Testis (tissue), 3 donors: ENCODE data around the gene UBE2K. TPM values are rescaled to one million over a fixed set of nuclear protein-coding genes. Genes with fewer than 3 reads are reported as not detected.
"Not testable (repeated sequence)": the region's sequence is repeated elsewhere in the genome, so short reads cannot be mapped to it uniquely, and the experiment has no call there.

Experiments used
- DNase-seq: peaks from one replicate; pipeline ENCODE4 v3.0.0-alpha.2; 2019
- H3K27ac ChIP-seq, 2 donors: fragments of 200-600 bp; sonication (generic); one replicate each; pipeline ENCODE4 v1.5.1; 2019
- H3K27me3 ChIP-seq: fragments of 200-600 bp; sonication (generic); one replicate; pipeline ENCODE4 v1.5.1; 2019
- H3K36me3 ChIP-seq: fragments of 200-600 bp; sonication (generic); one replicate; pipeline ENCODE4 v1.5.1; 2017; ENCODE audit warnings: low read depth; ENCODE audit errors: missing control alignments
- H3K4me1 ChIP-seq: fragments of 200-600 bp; sonication (generic); one replicate; pipeline ENCODE4 v1.5.1; 2019
- H3K4me3 ChIP-seq, 2 donors: fragments of 200-600 bp; sonication (generic); one replicate each; pipeline ENCODE4 v1.5.1; 2017 to 2019
- H3K9me3 ChIP-seq: fragments of 200-600 bp; sonication (generic); one replicate; pipeline ENCODE4 v1.5.1; 2017
- CTCF ChIP-seq, 3 experiments: fragments of 450-650 bp in 2 of 3; fragments of 200-600 bp in 1 of 3; sonication (generic) in 1 of 3; IDR thresholded peaks; one replicate each; pipeline ENCODE4 v1.5.1; 2016 to 2019; ENCODE audit warnings: antibody characterized with exemption in 3 of 3, mild to moderate bottlenecking in 2 of 3, moderate library complexity in 1 of 3
- POLR2A ChIP-seq: fragments of 450-650 bp; IDR thresholded peaks from one replicate; pipeline ENCODE4 v1.6.1; 2017; ENCODE audit warnings: antibody characterized with exemption, mild to moderate bottlenecking, moderate library complexity
- WGBS, 2 donors: methylation state at CpG; one replicate each; pipeline ENCODE4 v1.1.5; 2018; 5-methylcytosine and 5-hydroxymethylcytosine counted together
- intact Hi-C: fragments of 100-400 bp; cut with DNase I; formaldehyde crosslinking; loops from one replicate; pipeline ENCODE4 v1.15.1; 2023; ENCODE audit warnings: low total_unique reads
- polyA plus RNA-seq: library from polyadenylated mRNA; stranded (reverse); fragments of 350-450 nt; fragmentation: Illumina TruSeq; extraction: RNeasy Lipid Tissue Mini Kit (QIAGEN cat#74804); gene quantifications from one replicate; pipeline ENCODE4 v1.2.3, GENCODE V29; 2014; ENCODE audit warnings: low read depth, low replicate concordance; ENCODE audit not compliant: insufficient read depth
- total RNA-seq, 2 donors: library from RNA; depleted of rRNA; stranded (reverse); fragments of >200 nt; gene quantifications; one replicate each; pipeline ENCODE4 v1.2.3, GENCODE V29; 2016

UBE2K gene
- total and polyA plus RNA-seq, 3 donors from 2014 or later: 23.0 to 81.8 (median 24.3) TPM

DNA sequence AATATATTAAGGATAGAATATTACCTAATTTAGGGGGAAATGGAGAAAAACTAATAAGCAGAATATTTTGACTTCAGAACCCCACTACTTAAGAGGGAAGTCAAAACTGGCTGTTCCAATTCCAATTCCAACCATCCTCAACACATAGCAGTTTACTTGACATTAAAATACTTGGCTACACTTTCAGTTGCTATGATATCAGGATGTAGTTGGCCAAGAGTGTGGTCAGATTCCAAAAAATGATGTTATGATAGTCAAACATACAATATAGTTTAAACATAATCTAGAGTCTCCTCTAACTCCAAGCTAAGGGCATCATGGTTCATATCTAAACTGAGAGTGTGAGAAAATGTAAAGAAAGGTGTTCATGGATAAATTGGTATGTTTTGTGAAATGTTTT lies 42.7 kb upstream of the UBE2K start:
- intact Hi-C loops: no loop called here

DNA sequence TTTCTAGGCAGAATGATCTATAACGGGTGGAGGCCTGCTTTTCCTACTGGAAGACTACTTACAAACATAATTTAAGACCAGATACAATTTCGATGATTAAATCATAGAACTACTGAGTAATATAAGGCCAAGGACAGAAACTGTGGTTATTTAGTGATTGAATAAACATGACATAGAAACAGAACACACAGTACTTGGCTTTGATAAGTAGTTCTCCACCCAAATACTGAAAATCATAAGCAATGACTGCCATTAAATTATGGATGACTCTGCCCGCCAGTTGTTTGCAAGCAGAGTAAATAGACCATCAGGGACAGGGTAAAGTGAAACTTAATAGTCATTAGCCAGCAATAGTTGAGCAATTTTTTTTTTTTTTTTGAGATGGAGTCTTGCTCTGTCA lies 42.1 kb upstream of the UBE2K start:
- intact Hi-C loops: no loop called here
- H3K27ac ChIP-seq: peak overlapping the region in 1 of 2 donors; percentile 46

More for the DNA sequence above, 42.7 kb upstream of the UBE2K start:
- H3K36me3 ChIP-seq: no peaks in the 10 kb centered on the region
- H3K4me1 ChIP-seq: no peaks in the 10 kb centered on the region
- H3K27ac ChIP-seq: peak overlapping the region; percentile 39 to 46
- DNase-seq: no peak
- H3K27me3 ChIP-seq: no peaks in the 10 kb centered on the region
- H3K4me3 ChIP-seq: no peak overlapping the region
- no peaks in the 10 kb centered on the region for H3K9me3 ChIP-seq
- no peak for TF ChIP-seq CTCF (IDR thresholded peaks at IDR 0.05)
- no peak for TF ChIP-seq POLR2A

DNA sequence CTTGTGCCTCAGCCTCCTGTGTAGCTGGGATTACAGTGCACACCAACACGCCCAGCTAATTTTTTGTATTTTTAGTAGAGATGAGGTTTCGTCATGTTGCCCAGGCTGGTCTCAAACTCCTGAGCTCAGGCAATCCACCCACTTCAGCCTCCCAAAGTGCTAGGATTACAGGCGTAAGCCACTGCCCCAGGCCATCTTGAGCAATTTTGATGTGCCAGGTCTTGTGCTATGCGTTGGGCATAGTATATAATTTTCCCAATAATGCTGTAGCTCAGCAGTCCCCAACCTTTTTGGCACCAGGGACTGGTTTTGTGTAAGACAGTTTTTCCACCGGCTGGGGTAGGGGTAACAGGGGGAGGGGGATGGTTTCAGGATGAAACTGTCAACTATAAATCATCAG lies 41.3 kb upstream of the UBE2K start:
- H3K4me3 ChIP-seq, DNase-seq, H3K9me3 ChIP-seq, intact Hi-C loops, H3K36me3 ChIP-seq, H3K27me3 ChIP-seq, H3K4me1 ChIP-seq, H3K27ac ChIP-seq: not testable (repeated sequence)
- 96 to 98% methylated on average over 5 of the region's 5 CpGs for WGBS, 2 donors

More for the DNA sequence above, 42.1 kb upstream of the UBE2K start:
- Histone ChIP-seq H3K9me3 (no peaks in the 10 kb centered on the region), H3K36me3 (no peaks in the 10 kb centered on the region), H3K4me3 (no peak overlapping the region), H3K4me1 (no peaks in the 10 kb centered on the region), H3K27me3 (no peaks in the 10 kb centered on the region)
- 55 to 58% methylated on average over 3 of the region's 3 CpGs for WGBS, 2 donors
- peak; percentile 35 for DNase-seq
- TF ChIP-seq CTCF (IDR thresholded peaks at IDR 0.05): no peak
- no peak for TF ChIP-seq POLR2A

- H3K4me3 ChIP-seq: no peak overlapping the region
- intact Hi-C loops: no loop called here
- H3K27ac ChIP-seq: no peak overlapping the region
- no peaks in the 10 kb centered on the region for H3K36me3 ChIP-seq
- no peak for DNase-seq
- no peaks in the 10 kb centered on the region for H3K27me3 ChIP-seq
- H3K4me1 ChIP-seq: no peaks in the 10 kb centered on the region
- no peak for TF ChIP-seq CTCF (IDR thresholded peaks at IDR 0.05)
- no peak for TF ChIP-seq POLR2A
- no peaks in the 10 kb centered on the region for H3K9me3 ChIP-seq
- WGBS, 2 donors: 80 to 84% methylated on average over 6 of the region's 6 CpGs
Observed at GRCh38 chr4:39657465-39657864, 40.5 kb upstream of the UBE2K start.

GRCh38 chr4:39658756-39659155 lies 39.2 kb upstream of the UBE2K start:
- WGBS, 2 donors: 67 to 70% methylated on average over 3 of the region's 3 CpGs
- no peaks in the 10 kb centered on the region for H3K9me3 ChIP-seq
- H3K36me3 ChIP-seq: no peaks in the 10 kb centered on the region
- H3K27me3 ChIP-seq: no peaks in the 10 kb centered on the region
- H3K4me1 ChIP-seq: no peaks in the 10 kb centered on the region
- no peak overlapping the region for H3K4me3 ChIP-seq
- intact Hi-C loops: no loop called here
- no peak for TF ChIP-seq POLR2A
- TF ChIP-seq CTCF (IDR thresholded peaks at IDR 0.05): no peak
- no peak overlapping the region for H3K27ac ChIP-seq
- DNase-seq: no peak
